T-helper 22 cell (primary cell): ENCODE measurements around the gene TCEAL9.
"Not testable (repeated sequence)": the region's sequence is repeated elsewhere in the genome, so short reads cannot be mapped to it uniquely, and the experiment has no call there.

Experiments
- DNase-seq: peaks from one replicate; pipeline ENCODE4 v3.0.0-alpha.2; 2020; ENCODE audit warnings: low read depth

The TCEAL9 gene, protein sequence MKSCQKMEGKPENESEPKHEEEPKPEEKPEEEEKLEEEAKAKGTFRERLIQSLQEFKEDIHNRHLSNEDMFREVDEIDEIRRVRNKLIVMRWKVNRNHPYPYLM

DNA sequence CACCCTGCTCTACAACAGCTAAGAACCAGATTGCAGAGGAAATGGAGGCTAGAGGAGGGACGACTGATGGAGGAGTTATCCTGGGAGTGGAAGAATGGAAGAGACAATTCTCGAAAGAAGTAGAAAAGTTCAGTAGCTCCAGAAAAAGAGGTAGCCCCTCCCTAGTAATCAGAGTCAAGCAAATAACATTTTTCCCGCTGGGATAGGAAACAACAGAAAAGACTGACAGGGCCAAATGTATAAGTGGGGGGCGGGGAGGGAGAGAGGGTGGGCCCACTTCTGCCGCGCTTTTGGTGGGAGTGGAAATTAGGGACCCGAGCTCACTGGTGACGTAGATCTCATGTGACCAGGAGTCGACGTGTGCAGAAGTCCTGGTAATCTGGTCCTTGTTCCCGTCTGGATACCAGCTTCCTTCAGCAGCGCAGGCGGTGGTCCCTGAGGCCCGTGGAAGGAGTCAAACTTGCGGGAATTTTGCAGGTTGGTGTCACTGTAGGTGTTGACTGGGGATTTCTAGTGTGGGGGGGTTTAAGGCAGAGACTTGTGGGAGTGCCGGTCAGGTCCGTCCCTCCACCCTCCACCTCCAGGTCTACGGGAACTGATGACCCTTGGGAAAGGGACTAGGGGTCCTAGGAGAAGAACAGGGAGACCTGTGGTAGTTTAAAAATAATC, at the start of gene TCEAL9:
TCEAL9 (plus strand) TSS at position 377 of the 669 bp plus-strand sequence. CDS start 1,179 bp downstream, outside the sequence.
- DNase-seq = no peak

GRCh38 chrX:103309860-103310554, 46.3 kb upstream of the TCEAL9 start:
- no peak for DNase-seq

DNA sequence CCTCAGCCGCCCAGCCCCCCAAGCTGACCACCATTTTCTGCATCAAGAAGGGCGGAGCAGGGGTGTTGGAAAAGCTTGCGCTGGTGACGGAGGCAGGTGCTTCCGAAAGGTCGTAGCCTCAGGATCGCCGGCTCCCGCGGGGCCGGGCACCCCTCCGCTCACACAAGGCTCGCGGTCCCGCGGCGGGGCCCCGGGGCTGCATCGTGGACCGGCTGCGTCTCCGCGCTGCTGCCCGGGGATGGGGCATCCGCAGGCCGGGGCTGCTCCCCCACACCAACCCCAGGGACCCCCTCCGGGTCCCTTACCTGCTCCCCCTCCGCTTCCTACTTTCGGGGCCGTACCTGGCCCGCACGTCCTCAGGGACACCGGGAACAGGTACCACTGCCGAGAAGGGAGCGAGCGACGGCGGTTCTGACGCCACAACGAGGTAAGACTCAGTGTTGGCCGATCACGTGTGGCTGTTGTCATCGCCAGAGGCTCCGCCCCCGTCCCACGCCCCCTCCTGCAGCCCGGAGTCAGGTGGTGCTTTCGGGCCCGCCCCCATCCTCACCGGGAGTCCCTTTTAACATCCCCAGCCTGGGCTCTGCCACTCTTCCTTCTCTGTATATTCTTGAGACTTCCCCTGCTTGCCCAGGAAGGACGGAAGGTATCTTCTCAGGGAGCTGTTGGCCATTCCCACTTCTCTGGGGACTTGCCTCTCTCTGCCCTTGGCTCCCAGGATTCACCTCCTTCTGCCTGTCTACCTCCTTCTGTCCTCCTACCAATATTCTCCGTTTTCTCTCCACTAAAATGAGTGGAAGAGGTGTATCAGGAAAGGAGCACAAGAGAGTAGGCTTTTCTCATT, 45.5 kb upstream of the TCEAL9 start, which contains the start of gene BEX2:
BEX2 (minus strand) TSS at position 436 of the 844 bp plus-strand sequence. CDS start 1,014 bp downstream, outside the sequence.
- peak; percentile 71 for DNase-seq

DNA sequence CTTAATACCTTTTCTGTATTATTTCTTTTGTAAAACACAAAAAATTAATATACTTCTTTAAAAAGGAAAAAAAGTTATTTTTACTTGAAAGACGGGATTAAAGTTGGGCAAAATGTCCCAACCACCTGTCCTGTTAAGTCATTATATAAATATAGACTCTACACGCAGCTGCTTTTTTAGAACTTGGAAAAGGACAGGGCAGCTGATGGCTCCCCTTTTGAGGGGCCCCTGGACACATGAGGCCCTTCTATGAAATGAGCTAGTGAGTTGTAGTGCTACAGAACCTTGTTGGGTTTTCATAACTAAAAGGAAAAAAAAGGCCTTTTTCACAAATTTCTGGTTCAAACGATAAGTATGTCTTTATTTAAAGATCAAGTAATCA, 44.9 kb upstream of the TCEAL9 start:
- no peak for DNase-seq

GRCh38 chrX:103329991-103330390, 26.3 kb upstream of the TCEAL9 start, which contains the start of gene TCEAL7:
TSS of gene TCEAL7 (plus strand) at chrX:103330239. CDS start at chrX:103331404, 1,165 bp downstream.
- no peak for DNase-seq

GRCh38 chrX:103330681-103331288, 25.5 kb upstream of the TCEAL9 start:
- no peak for DNase-seq

GRCh38 chrX:103338663-103339062, 17.6 kb upstream of the TCEAL9 start:
- no peak for DNase-seq

DNA sequence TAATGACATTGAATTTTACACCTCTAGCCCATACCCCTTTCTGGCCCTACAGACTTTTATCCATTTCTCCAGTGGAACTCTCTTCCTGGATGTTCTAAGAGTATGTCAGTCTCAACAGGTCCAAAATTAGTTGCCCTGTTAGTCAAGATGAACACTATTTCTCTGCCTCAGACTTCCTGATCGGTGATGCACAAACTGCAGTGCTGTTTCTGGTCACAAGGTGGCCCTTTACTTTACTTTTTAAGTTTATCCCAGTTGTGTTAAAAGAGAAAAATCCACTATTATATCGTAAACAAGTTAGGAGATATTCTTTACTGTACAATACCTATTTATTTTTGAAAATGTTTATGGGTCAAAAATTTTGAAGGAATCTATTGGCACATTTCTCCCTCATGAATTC, 13.2 kb upstream of the TCEAL9 start:
- no peak for DNase-seq

DNA sequence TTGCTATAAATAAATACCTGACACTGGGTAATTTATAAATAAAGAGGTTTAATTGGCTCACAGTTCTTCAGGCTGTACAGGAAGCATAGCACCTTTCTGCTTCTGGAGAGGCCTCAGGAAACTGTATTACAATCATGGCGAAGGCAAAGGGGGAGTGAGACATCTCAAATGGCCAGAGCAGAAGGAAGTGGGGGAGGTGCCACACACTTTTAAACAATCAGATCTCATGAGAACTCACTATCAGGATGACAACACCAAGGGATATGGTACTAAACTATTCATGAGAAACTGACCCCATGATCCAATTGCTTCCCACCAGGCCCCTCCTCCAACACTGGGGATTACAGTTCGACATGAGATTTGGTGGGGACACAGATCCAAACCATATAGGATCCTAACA, 11.7 kb upstream of the TCEAL9 start:
- no peak for DNase-seq

GRCh38 chrX:103347682-103348397, 8.5 kb upstream of the TCEAL9 start:
- no peak for DNase-seq

DNA sequence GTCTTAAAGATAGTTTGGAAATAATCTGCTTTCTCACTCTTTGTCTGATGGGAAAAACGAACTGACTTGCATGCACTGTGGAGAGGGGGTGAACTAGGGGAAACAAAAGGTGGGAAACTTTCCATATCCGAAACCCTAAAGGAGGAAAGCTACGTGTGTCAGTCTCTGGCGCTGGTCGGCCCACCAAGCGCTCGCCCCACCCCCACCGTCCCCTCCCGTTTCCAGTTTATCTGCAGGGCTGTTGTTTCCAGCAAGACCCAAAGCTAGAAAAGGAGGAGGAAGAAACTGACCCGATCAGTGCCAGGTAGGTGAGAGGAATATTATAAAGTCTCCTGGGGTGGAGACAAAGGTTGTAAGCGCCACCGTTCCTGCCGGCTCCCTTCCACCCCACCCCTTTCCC, 552 bp downstream of the TCEAL9 start:
- DNase-seq = no peak

DNA sequence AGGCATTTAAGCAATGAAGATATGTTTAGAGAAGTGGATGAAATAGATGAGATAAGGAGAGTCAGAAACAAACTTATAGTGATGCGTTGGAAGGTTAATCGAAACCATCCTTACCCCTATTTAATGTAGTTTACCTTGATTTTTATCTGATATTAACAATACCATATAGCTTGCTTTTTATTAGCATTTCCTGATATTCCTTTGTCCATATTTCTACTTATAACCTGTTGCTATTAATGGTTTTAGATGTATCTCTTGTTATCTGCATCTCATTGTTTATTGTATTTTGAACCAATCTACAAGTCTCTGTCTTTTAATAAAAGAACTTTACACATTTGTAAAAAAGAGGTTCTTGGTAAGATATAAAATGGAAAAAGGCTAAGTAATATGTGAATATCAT, 1.6 kb downstream of the TCEAL9 start:
- no peak for DNase-seq

GRCh38 chrX:103359605-103360004, 3.3 kb downstream of the TCEAL9 start:
- DNase-seq = not testable (repeated sequence)

DNA sequence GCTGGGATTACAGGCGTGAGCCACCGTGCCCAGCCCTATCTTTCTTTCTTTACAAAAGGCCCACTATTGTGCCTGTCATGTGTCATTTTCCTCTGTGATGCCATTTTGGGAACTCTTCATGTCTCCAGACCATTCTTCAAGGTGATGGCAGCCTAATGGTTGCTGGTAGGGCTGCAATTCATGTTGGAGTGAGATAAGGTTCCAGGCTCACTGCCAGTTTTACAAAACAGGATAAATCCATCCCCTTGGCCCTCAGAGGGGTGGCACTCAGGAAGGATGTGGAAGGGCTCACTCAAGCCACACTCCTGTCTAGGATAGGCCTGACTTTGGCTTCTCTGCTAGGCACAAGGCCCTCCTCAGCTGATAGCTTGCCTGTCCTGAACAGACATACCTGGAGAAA, 3.8 kb downstream of the TCEAL9 start:
- no peak for DNase-seq

DNA sequence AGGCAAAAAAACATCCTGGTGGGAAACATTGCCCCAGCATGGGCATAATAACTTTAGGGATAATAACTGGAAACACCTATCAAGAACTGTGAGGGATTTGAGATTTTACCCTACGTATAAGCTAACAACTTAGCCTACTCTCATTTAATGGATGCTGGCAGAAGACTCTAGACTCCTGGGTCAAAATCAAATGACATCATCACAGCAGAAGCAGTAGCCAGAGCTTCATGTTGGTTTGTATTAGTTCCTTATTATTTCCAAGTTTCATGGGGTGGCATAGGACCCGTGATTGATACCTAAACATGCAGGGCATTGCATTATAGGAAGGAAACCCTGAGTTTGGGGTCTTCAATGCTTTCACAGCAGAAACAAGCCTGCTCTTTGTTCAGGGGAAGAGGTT, 4.6 kb downstream of the TCEAL9 start:
- no peak for DNase-seq

DNA sequence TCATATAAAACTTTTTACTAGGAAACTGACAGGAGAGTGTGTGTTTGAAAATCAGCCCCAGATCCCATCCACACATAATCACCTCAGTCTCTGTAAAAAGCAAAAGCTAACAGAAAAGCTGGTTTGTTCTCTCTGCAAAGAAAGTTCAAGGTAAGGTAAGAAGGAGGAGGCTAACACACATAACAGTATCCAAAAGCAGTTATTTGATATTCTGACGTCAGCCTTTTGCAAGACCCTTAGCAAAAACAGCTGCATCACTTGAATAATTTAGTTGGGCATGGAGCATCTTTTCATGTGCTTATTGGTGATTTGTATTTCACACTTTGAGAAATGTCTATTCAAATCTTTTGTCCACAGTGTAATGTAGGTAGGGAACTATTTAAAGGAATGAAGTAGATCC, 5.5 kb downstream of the TCEAL9 start:
- no peak for DNase-seq

GRCh38 chrX:103362474-103362873, 6.2 kb downstream of the TCEAL9 start:
- no peak for DNase-seq

DNA sequence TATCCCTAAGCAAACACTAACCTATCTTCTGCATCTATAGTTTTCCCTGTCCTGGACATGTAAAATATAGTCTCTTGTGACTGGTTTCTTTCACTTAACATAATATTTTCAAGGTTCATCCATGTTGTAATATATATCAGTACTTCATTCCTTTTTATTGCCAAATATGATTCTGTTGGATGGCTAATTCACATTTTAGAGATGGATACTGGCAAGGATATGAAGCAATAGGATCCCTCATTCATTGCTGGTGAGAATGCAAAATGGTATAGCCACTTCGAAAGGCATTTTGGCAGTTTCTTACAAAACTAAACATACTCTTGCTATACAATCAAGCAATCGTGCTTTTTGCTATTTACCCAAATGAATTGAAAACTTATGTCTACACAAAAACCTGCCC, 6.7 kb downstream of the TCEAL9 start:
- no peak for DNase-seq

DNA sequence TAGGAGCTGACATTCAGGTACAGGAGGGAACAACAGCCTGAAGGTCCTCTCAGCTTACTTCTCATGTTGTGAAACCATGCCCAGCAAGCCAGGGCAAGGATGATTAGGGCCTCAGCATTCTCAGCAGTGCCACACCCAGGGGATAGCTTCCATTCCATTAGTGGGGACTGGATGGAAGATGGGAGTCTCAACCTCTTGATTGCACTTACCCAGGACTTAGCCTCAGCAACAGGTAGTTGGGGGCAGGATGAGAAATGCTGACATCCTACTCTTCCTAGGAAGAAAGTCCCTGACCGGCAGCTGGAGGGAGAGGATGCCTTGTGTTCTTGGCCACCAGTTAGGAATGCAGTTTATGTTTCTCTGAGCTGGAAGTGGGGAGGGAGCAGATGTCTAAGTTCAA, 11.2 kb downstream of the TCEAL9 start:
- DNase-seq = no peak

- no peak for DNase-seq
These were observed 13.2 kb downstream of the TCEAL9 start for GRCh38 chrX:103369479-103369878.

DNA sequence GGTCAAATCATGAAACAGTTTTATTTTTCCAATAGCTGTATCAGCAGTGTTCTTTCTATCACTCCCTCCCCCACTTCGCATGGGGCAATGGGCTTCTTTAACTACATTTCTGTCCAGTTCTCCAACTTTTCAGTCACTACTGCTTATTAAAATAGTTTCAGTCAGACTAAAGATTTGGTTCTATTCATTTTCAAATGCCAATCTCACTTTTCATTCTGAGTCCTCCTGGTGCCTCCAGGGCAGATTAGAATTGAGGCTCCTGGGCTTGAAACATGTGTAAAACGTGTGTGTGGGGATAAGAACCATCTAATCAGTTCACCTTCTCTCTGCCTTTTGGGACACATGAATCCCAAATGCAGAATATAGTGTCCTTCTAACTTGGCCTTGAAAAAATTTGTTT, 16.6 kb downstream of the TCEAL9 start:
- no peak for DNase-seq
